Stimulated activated CD4-positive, alpha-beta T cell treated with anti-CD3 and anti-CD28 coated beads, TNF-alpha, amount 100 ng/mL, for 24 hours (primary cell): ENCODE results near the gene DHX34.
A peak's percentile ranks its signal among the peaks of the same experiment; 100 is the strongest.

Source experiments
- DNase-seq, 3 experiments: peaks; one replicate each; pipeline ENCODE4 v3.0.0-alpha.2; 2020; ENCODE audit warnings: low read depth in 3 of 3

The DHX34 gene

GRCh38 chr19:47417746-47418691 is 68.9 kb downstream of the DHX34 start:
- DNase-seq = no peak

GRCh38 chr19:47418692-47419029 is 69.5 kb downstream of the DHX34 start:
- DNase-seq = no peak

- DNase-seq = no peak
These were observed 70.1 kb downstream of the DHX34 start, which contains the start of gene MEIS3 for GRCh38 chr19:47419030-47419783. TSS of gene MEIS3 (minus strand) at chr19:47419527. CDS start at chr19:47419081, 446 bp downstream.

- no peak for DNase-seq
These were observed 70.7 kb downstream of the DHX34 start for GRCh38 chr19:47419789-47420188.

- DNase-seq = no peak
These were observed 72.2 kb downstream of the DHX34 start for GRCh38 chr19:47421244-47421786.

- no peak for DNase-seq
These were observed 72.8 kb downstream of the DHX34 start for GRCh38 chr19:47421844-47422395.

GRCh38 chr19:47422417-47423163 is 73.5 kb downstream of the DHX34 start:
- no peak for DNase-seq

GRCh38 chr19:47423203-47423882 is 74.2 kb downstream of the DHX34 start:
- DNase-seq = no peak

- DNase-seq = peak; percentile 52 to 71 (median 56)
These were observed 78.4 kb downstream of the DHX34 start for GRCh38 chr19:47427241-47428176.

- peak; percentile 74 to 87 (median 75) for DNase-seq
These were observed 79.2 kb downstream of the DHX34 start for GRCh38 chr19:47428177-47428894.

GRCh38 chr19:47429140-47429793 is 80.2 kb downstream of the DHX34 start:
- DNase-seq = no peak

GRCh38 chr19:47430041-47430802 is 81.1 kb downstream of the DHX34 start:
- peak in 1 of 3 experiments; percentile 26 for DNase-seq

- DNase-seq = no peak
These were observed 83.0 kb downstream of the DHX34 start for GRCh38 chr19:47432091-47432490.
